SW 1271 (cell line): ENCODE results near the gene CREB5.

Experiments used
- DNase-seq, 2 experiments: peaks; one replicate each; lab custom pipeline; 2025; lab: John Stamatoyannopoulos, UW

Gene CREB5

GRCh38 chr7:28435152-28435551 lies 22.8 kb downstream of the CREB5 start:
- DNase-seq, result no peak

GRCh38 chr7:28435732-28436378 lies 23.5 kb downstream of the CREB5 start:
- no peak for DNase-seq

- DNase-seq, result no peak
Measured at GRCh38 chr7:28440055-28440601, 27.8 kb downstream of the CREB5 start.

GRCh38 chr7:28442540-28443420 lies 30.5 kb downstream of the CREB5 start:
- no peak for DNase-seq

- no peak for DNase-seq
Measured at GRCh38 chr7:28446131-28446530, 33.8 kb downstream of the CREB5 start.

GRCh38 chr7:28447071-28447470 lies 34.8 kb downstream of the CREB5 start:
- no peak for DNase-seq

- DNase-seq, result no peak
Measured at GRCh38 chr7:28448708-28449107, 36.4 kb downstream of the CREB5 start.

- DNase-seq, result no peak
Measured at GRCh38 chr7:28452681-28453080, 40.4 kb downstream of the CREB5 start.

- no peak for DNase-seq
Measured at GRCh38 chr7:28455486-28455885, 43.2 kb downstream of the CREB5 start.

- no peak for DNase-seq
Measured at GRCh38 chr7:28456044-28456443, 43.7 kb downstream of the CREB5 start.

- no peak for DNase-seq
Measured at GRCh38 chr7:28458732-28459131, 46.4 kb downstream of the CREB5 start.

GRCh38 chr7:28459306-28459705 lies 47.0 kb downstream of the CREB5 start:
- no peak for DNase-seq

GRCh38 chr7:28465697-28466096 lies 53.4 kb downstream of the CREB5 start:
- no peak for DNase-seq

GRCh38 chr7:28466341-28466740 lies 54.0 kb downstream of the CREB5 start:
- no peak for DNase-seq

GRCh38 chr7:28466885-28467284 lies 54.6 kb downstream of the CREB5 start:
- DNase-seq, result no peak

- DNase-seq, result no peak
Measured at GRCh38 chr7:28469562-28469961, 57.2 kb downstream of the CREB5 start.

GRCh38 chr7:28470344-28470743 lies 58.0 kb downstream of the CREB5 start:
- DNase-seq, result no peak

GRCh38 chr7:28472332-28472731 lies 60.0 kb downstream of the CREB5 start:
- DNase-seq, result no peak

- no peak for DNase-seq
Measured at GRCh38 chr7:28473571-28474281, 61.4 kb downstream of the CREB5 start.

GRCh38 chr7:28474282-28474638 lies 61.9 kb downstream of the CREB5 start:
- no peak for DNase-seq

GRCh38 chr7:28474640-28475039 lies 62.3 kb downstream of the CREB5 start:
- DNase-seq, result no peak

- DNase-seq, result no peak
Measured at GRCh38 chr7:28477041-28477442, 64.7 kb downstream of the CREB5 start.

GRCh38 chr7:28478656-28479055 lies 66.3 kb downstream of the CREB5 start:
- no peak for DNase-seq
